Keratinocyte (primary cell): ENCODE results near the gene TBC1D25. TPM values are rescaled to one million over a fixed set of nuclear protein-coding genes. Genes with fewer than 3 reads are reported as not detected.
A peak's percentile ranks its signal among the peaks of the same experiment; 100 is the strongest.
"Not testable (repeated sequence)": the region's sequence is repeated elsewhere in the genome, so short reads cannot be mapped to it uniquely, and the experiment has no call there.

Experiments
- DNase-seq: peaks from one replicate; pipeline ENCODE4 v3.0.0-alpha.2; 2011; ENCODE audit warnings: low read depth, missing footprints, low spot score
- FAIRE-seq: peaks from 2 replicates; lab custom pipeline; 2011; peaks lifted over from hg19 to GRCh38; lab: Jason Lieb, UNC
- H2AFZ ChIP-seq: 2 replicates; pipeline ENCODE4 v1.6.0; 2012; ENCODE audit warnings: low read length, control low read depth, inconsistent platforms; ENCODE audit not compliant: control insufficient read depth
- H3K27ac ChIP-seq: 2 replicates; pipeline ENCODE4 v1.5.1; 2011; ENCODE audit warnings: low read length; ENCODE audit not compliant: control insufficient read depth, insufficient read depth
- H3K27me3 ChIP-seq: 3 replicates; pipeline ENCODE4 v1.6.0; 2011; ENCODE audit warnings: low read length; ENCODE audit not compliant: control insufficient read depth, insufficient read depth; ENCODE audit errors: extremely low read depth
- H3K36me3 ChIP-seq, 2 experiments: 2 replicates in 1 of 2; 3 replicates in 1 of 2; pipeline ENCODE4 v1.5.1; 2011; ENCODE audit warnings: low read length in 2 of 2, mild to moderate bottlenecking in 1 of 2; ENCODE audit not compliant: control insufficient read depth in 2 of 2, insufficient read depth in 2 of 2; ENCODE audit errors: extremely low read depth in 1 of 2
- H3K4me1 ChIP-seq: 3 replicates; pipeline ENCODE4 v1.5.1; 2011; ENCODE audit warnings: low read length; ENCODE audit not compliant: control insufficient read depth, insufficient read depth; ENCODE audit errors: extremely low read depth
- H3K4me2 ChIP-seq: 3 replicates; pipeline ENCODE4 v1.6.0; 2011; ENCODE audit warnings: low read depth, low read length; ENCODE audit not compliant: control insufficient read depth, insufficient read depth; ENCODE audit errors: extremely low read depth
- H3K4me3 ChIP-seq, 3 experiments: fragments of 200-600 bp in 1 of 3; sonication (generic) in 1 of 3; 2 replicates in 2 of 3; 3 replicates in 1 of 3; pipeline ENCODE4 v1.5.1; 2011 to 2016; ENCODE audit warnings: low read length in 3 of 3, mild to moderate bottlenecking in 3 of 3, control low read depth in 2 of 3, inconsistent platforms in 1 of 3, low read depth in 1 of 3, mixed read lengths in 1 of 3, mixed run types in 1 of 3, moderate library complexity in 1 of 3; ENCODE audit not compliant: control insufficient read depth in 2 of 3, insufficient read depth in 2 of 3; ENCODE audit errors: extremely low read depth in 1 of 3
- H3K79me2 ChIP-seq: 2 replicates; pipeline ENCODE4 v1.6.0; 2012; ENCODE audit warnings: low read length; ENCODE audit not compliant: control insufficient read depth, insufficient read depth
- H3K9ac ChIP-seq: 3 replicates; pipeline ENCODE4 v1.6.0; 2011; ENCODE audit warnings: low read length; ENCODE audit not compliant: control insufficient read depth, insufficient read depth; ENCODE audit errors: extremely low read depth
- H3K9me1 ChIP-seq: 3 replicates; pipeline ENCODE4 v1.6.0; 2011; ENCODE audit warnings: low read length; ENCODE audit not compliant: control insufficient read depth, insufficient read depth; ENCODE audit errors: extremely low read depth
- H3K9me3 ChIP-seq: 2 replicates; pipeline ENCODE4 v1.5.1; 2012; ENCODE audit warnings: low read depth, low read length; ENCODE audit not compliant: control insufficient read depth
- H4K20me1 ChIP-seq: 3 replicates; pipeline ENCODE4 v1.6.0; 2011; ENCODE audit warnings: low read length; ENCODE audit not compliant: control insufficient read depth, insufficient read depth; ENCODE audit errors: extremely low read depth
- CTCF ChIP-seq, 3 experiments: IDR thresholded peaks in 1 of 3; conservative IDR thresholded peaks in 1 of 3; optimal IDR thresholded peaks in 1 of 3; 2 replicates in 2 of 3; 3 replicates in 1 of 3; pipeline versions ENCODE3 to v1.5.1; 2011; ENCODE audit warnings: low read length in 3 of 3, mild to moderate bottlenecking in 3 of 3, moderate library complexity in 2 of 3, control low read depth in 1 of 3, inconsistent platforms in 1 of 3; ENCODE audit not compliant: insufficient read depth in 2 of 3; ENCODE audit errors: extremely low read depth in 1 of 3
- EZH2 ChIP-seq: IDR thresholded peaks from one replicate; pipeline ENCODE4 v1.6.1; 2012; ENCODE audit warnings: inconsistent platforms, mild to moderate bottlenecking, low read length, moderate library complexity
- dilution Hi-C: fragments of 300-500 bp; cut with MboI; formaldehyde crosslinking; loops from one replicate; pipeline ENCODE4 v1.7.0; 2020; ENCODE audit warnings: low sequenced_read_pairs; ENCODE audit not compliant: extremely low pct_ligation_motif_present
- polyA plus RNA-seq, 5 experiments: library from polyadenylated mRNA; depleted of rRNA in 3 of 5; stranded (reverse) in 3 of 5; stranded (forward) in 1 of 5; unstranded in 1 of 5; fragments of >200 nt; gene quantifications; 1 replicate in 1 of 5; 2 replicates in 3 of 5; 3 replicates in 1 of 5; pipeline versions ENCODE4 v1.2.1 to v1.2.3, GENCODE V29; 2011 to 2012; ENCODE audit warnings: missing spikeins in 2 of 5, low read depth in 1 of 5, low replicate concordance in 1 of 5

Gene TBC1D25
- polyA plus RNA-seq, 1 donor (not counting 4 experiments of a cell fraction or from before 2014, with no cell fraction given) = 9.2 TPM

- FAIRE-seq (no peak), DNase-seq (no peak)
- Histone ChIP-seq H3K27ac (no peak overlapping the region), H4K20me1 (no peaks in the 10 kb centered on the region), H3K36me3 (peaks cover 4% of the 10 kb centered on the region in 2 experiments), H3K9me3 (peaks cover 2% of the 10 kb centered on the region), H3K27me3 (no peaks in the 10 kb centered on the region), H3K9me1 (no peaks in the 10 kb centered on the region), H2AFZ (no peak overlapping the region), H3K79me2 (peaks cover 8% of the 10 kb centered on the region), H3K4me2 (no peak overlapping the region), H3K4me1 (peaks cover 10% of the 10 kb centered on the region), H3K9ac (no peak overlapping the region), H3K4me3 (no peak overlapping the region)
- dilution Hi-C loops = no loop called here
- TF ChIP-seq CTCF (optimal IDR thresholded peaks at IDR 0.05 in 1 of 3, IDR thresholded peaks at IDR 0.05 in 1 of 3, conservative IDR thresholded peaks at IDR 0.05 in 1 of 3; ENCODE audit: extremely low read depth in 1 of 3, insufficient read depth in 2 of 3, low read length in 3 of 3) = no peak
- no peak for TF ChIP-seq EZH2
These were observed 22.5 kb upstream of the TBC1D25 start for GRCh38 chrX:48516987-48517386.

GRCh38 chrX:48519481-48519880 lies 20.0 kb upstream of the TBC1D25 start:
- H3K9ac ChIP-seq, H2AFZ ChIP-seq, H3K9me1 ChIP-seq, DNase-seq, H3K36me3 ChIP-seq, H3K4me1 ChIP-seq, H3K27ac ChIP-seq, H3K27me3 ChIP-seq, dilution Hi-C loops, H4K20me1 ChIP-seq, H3K9me3 ChIP-seq, H3K4me3 ChIP-seq, H3K4me2 ChIP-seq, FAIRE-seq: not testable (repeated sequence)
- H3K79me2 ChIP-seq = peaks cover 17% of the 10 kb centered on the region

- no peak for TF ChIP-seq CTCF (optimal IDR thresholded peaks at IDR 0.05 in 1 of 3, IDR thresholded peaks at IDR 0.05 in 1 of 3, conservative IDR thresholded peaks at IDR 0.05 in 1 of 3; ENCODE audit: extremely low read depth in 1 of 3, insufficient read depth in 2 of 3, low read length in 3 of 3)
- no peak for TF ChIP-seq EZH2
- DNase-seq (no peak), FAIRE-seq (no peak)
- no peak overlapping the region for H3K4me3 ChIP-seq
- H3K79me2 ChIP-seq = peaks cover 23% of the 10 kb centered on the region
- no peaks in the 10 kb centered on the region for H4K20me1 ChIP-seq
- no peak overlapping the region for H3K27ac ChIP-seq
- H3K4me1 ChIP-seq = peaks cover 3% of the 10 kb centered on the region
- H2AFZ ChIP-seq = no peak overlapping the region
- dilution Hi-C loops = no loop called here
- no peak overlapping the region for H3K9ac ChIP-seq
- H3K9me1 ChIP-seq = no peaks in the 10 kb centered on the region
- H3K36me3 ChIP-seq = peaks cover 5% of the 10 kb centered on the region in 2 experiments
- no peaks in the 10 kb centered on the region for H3K27me3 ChIP-seq
- H3K9me3 ChIP-seq = peaks cover 2% of the 10 kb centered on the region
- H3K4me2 ChIP-seq = peak overlapping the region; percentile 10
These were observed 19.1 kb upstream of the TBC1D25 start for GRCh38 chrX:48520455-48520854.
